Measurements from ENCODE around the gene KRT84.

DNA sequence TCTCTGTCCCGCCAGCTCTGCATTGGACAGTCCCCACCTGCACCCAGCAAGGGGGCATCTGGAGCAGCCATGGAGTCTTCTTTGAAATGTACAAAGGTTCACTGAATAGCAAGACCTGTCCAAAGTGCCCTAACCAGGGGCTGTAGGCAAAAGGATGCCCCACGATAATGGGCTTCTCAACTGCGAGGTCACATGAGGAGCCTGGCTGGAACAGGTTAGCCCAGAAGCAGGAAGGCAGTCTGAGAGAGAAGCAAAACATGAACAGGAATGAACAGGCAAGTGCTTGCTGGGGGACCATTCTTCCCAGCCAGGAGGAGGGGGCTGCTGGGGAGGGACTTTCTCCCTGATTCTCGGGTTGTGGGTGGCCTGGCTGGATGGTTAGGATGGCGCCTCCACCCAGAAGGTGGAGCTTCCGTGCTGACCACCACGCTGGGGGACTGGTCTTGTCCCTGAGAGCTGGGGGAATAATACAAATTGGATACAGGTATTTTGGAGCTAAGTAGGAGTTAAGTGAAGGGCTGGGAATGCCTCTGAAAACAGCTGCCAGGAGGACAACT lies 25.3 kb downstream of the KRT84 start:
- TF ChIP-seq, protein P1, sequence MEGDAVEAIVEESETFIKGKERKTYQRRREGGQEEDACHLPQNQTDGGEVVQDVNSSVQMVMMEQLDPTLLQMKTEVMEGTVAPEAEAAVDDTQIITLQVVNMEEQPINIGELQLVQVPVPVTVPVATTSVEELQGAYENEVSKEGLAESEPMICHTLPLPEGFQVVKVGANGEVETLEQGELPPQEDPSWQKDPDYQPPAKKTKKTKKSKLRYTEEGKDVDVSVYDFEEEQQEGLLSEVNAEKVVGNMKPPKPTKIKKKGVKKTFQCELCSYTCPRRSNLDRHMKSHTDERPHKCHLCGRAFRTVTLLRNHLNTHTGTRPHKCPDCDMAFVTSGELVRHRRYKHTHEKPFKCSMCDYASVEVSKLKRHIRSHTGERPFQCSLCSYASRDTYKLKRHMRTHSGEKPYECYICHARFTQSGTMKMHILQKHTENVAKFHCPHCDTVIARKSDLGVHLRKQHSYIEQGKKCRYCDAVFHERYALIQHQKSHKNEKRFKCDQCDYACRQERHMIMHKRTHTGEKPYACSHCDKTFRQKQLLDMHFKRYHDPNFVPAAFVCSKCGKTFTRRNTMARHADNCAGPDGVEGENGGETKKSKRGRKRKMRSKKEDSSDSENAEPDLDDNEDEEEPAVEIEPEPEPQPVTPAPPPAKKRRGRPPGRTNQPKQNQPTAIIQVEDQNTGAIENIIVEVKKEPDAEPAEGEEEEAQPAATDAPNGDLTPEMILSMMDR (IDR thresholded peaks at IDR 0.05), result no peak
- no peak for TF ChIP-seq POLR2A (IDR thresholded peaks at IDR 0.05)
